ENCODE data around the gene TSPAN9.

The TSPAN9 gene

DNA sequence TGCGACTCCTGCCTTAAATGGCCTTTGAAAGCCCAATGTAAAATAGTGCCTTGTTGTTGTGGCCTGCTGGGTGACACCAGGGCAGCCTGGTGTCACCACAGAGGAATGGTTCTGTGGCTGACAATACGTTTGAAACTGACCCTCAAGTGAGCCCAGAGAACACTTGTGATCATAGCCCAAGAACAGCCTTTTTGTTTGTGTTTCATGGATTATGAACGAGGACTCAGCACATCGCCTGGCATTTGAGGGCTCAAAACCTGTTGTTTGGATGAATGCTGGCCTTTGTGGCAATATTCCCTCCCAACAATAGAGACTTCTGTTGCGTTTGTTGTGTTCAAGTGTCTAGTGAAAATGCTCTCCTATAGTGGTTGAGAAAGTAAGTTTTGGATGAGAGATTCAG is 48.5 kb downstream of the TSPAN9 start:
- DNase-seq = no peak

DNA sequence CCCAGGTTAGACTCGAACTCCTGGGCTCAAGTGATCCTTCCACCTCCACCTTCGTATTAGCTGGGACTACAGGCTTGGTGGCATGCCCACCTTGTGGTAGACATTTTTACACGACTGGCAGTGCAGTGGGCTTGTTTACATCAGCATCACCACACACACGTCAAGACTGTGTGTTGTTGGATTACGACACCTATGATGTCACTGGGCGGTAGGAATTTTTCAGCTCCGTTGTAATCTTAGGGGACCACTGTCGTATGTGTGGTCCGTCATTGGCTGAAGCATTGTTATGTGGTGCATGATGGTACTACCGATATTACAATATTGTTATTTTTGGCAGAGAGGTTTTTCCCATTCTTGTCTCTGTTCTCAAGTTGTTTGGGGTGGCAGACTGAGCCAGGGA is 50.7 kb downstream of the TSPAN9 start:
- DNase-seq = peak; percentile 34

DNA sequence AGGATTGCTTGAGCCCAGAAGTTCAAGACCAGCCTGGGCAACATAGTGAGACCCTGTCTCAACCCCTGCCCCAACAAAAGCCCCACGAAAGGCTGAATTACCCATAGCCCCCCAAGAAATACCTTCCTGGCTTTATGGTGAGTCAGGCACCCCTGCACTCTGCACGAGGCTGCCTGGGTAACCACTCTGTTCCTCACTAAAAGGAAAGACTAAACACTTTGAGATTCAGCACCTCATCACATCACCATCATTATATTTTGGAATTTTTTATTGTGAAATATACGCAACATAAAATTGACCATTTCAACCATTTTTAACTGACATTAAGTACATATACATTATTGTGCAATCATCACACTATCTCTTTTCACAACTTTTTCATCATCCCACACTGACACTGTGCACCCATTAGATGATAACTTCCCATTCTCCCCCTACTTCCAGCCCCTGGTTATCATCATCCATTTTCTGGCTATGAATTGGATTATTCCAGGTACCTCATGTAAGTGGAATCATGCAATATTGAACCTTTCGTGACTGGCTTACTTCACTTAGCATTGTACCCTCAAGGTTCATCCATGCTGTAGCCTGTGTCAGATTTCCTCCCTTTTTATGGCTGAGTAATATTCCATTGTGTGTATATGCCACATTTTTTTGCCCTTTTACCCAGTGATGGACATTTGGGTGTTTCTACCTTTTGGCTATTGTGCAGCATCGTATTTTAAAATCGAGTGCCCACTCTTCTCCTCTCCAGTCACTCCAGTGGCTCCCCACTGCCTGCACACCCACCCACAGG is 51.5 kb downstream of the TSPAN9 start:
- DNase-seq = no peak

DNA sequence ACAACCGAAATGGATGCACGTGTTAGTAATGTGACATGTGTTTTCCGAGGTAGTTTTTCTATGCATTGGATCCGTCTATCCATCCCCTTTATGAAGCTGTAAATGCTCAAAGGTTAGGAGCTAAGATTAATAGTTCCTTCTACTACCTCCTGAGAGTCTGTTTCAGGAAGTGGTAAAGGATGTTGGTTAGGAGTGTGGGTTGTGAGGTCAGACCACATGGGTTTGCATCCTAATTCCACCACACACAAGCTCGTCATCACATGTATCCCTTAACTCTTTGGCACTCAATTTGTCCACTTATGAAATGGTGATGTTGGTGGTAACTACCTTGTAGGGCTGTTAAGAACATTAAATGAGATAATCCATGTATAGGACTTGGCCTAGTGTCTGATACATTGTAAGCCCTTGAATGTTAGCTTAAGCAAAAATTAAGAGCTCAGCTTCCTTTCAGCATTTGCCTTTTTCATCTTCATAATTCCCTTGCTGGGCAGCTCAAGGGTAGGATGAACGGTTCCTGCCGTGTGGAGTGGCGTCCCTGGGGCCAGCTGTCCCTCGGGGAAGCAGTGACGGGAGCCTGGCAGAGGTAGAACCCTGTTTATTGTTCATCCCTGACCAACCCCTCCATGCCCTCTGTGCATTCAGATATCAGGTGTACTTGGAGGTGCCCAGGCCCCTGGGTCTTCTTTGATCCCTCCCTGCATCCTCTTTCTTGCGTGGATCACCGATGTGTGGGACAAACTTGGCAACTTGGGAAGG is 52.3 kb downstream of the TSPAN9 start:
- peak; percentile 84 for DNase-seq

DNA sequence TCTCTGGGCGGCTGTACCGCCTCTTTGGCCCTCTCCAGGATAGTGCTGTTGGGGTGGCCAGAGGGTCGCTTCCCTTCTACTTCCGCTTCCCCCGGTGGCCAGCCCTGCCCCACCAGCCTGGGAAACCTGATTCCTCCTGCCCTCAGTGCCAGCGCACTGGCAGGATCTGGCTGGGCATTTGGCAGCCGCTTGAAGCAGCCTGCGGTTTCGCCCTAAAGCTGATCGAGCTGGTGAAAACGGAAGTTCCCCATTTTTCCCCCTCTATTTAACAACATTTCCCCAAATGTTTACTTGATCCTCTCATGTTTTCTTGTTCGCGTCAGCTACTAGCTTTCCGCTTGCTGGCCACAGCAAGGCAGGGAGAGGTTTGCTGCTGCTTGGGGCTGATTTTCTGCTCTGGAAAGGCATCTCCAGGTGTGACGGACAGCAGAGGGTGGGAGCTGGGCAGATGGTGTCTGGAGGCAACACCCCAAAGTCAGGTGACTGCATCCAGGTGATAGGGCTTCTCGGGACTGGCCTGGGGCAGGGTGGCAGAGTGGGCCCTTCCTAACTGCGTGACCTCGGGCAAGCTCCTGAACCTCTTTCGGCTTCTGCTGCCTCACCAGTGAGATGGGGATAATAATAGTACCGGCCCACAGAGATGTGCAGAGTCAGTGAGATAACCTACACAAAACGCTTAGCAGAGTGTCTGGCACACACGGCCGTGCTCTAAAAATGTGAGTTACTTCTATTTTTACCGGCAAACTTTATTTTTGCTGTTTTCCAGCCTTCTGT is 53.1 kb downstream of the TSPAN9 start:
- no peak for DNase-seq

DNA sequence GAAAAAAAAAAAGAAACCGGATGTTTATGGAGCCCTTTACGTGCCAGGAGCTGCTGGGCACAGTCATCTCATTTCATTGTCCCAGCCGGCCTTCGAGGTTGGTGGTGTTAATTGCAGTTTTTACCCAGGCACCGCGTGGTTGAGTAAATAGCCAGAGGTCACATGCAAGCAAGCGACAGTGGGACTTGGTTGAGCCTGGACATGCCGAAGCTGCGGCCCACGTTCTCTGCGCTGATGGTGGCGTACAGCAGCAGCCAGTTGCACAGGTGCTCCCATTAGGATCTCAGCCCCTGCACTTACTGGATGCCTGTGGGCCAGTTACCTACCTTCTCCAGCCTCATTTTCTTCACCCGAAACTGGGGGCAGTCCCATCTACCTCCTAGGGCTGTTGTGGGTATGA is 54.0 kb downstream of the TSPAN9 start:
- DNase-seq = no peak

DNA sequence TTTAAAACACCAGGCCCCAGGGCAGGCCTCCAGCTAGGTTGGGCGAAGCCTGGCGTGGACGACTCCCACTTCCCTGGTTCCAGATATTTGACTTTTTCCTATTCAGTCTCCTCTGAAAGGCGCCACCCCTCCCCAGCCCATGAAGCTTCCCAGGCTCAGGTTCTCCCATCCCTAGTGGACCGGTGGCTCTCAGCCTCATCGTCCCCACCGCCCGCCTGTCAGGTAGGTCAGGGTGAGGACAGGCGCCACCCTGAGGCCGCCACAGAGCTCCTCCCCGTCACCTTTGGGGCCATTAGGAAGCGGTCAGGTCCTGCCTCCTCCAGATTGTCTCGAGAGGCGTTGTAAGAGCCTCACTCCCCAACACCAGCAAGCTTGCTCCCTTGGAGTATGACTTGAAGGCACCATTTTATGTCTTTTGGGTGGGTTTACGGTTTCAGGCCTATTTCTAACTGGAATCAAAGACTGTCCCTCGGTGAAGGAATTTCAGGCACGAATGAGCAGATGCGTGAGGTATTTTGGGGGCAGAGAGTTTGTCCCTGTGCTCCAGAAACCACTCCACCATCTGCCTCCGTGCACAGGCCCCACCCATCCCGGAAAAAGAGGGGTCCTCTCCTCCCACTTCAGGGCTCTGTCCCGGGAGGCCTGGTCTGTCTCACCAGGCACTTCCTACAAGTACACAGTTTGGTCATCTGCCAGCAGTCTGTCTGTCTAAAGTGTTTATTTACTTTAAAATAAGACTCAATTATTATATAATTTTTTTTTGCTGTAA is 55.6 kb downstream of the TSPAN9 start:
- peak; percentile 82 for DNase-seq

DNA sequence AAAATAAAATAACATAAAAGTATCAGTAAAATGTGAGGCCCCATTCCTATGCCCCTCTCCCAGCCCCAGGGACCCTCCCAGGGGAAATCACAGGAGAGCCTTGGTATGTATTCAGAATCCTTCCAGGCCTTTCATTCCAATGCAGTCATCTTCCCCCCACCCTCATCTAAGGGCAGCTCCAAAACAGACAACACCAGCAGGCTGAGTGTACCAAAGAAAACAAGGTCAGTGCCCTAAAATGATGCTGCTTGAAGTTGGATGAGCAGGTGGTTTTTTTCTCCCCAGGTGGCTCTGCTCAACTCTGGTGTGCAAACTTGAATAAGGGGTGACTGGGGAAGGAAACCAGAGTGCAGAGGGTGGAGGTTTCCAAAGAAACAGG is 56.2 kb downstream of the TSPAN9 start:
- DNase-seq = no peak

DNA sequence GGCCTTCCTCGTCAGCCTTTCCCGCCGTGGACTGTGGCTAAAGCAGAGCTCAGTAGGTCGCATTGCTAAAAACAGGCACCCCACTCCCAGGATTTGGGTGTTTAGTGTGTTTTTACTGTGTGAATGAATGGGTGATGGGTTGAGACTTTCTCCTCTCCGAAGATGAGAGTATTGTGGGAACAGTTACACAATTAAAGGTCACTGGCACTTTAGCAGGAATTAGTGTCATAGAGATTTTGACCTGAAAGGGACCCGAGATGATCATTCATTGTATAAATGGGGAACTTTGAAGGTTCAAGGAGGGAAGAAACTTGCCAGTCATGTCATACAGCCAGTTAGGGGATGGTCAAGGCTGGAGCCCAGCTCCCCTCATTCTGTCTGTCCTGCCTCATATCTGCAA is 56.9 kb downstream of the TSPAN9 start:
- no peak for DNase-seq

DNA sequence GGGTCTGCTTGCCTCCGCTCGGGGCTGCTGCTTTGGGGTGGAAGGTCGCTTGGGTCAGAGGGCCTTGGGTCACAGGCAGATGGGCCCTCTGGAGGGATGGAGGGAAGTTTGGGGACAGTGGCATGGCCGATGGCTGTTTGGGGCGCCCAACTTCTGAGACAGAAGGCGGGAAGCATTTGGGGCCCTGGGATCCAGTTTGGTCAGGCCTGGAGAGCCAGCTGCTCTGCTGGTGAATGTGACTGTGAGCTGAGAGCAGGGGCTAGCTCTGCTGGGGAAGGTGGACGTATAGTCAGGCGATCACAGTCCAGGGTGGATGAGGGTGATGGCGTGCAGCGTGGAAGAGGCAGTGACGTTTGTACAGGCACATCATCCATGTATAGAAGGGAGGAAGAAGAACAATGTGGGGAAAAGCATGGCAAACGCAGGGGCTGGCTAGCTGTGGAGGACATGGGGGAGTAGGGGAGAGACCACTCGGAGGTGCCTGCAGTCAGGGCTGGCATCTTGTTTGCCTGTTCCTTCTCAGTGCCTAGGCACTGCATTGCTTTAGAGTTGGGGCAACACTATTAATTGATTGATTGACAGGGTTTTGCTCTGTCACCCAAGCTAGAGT is 57.5 kb downstream of the TSPAN9 start:
- no peak for DNase-seq

DNA sequence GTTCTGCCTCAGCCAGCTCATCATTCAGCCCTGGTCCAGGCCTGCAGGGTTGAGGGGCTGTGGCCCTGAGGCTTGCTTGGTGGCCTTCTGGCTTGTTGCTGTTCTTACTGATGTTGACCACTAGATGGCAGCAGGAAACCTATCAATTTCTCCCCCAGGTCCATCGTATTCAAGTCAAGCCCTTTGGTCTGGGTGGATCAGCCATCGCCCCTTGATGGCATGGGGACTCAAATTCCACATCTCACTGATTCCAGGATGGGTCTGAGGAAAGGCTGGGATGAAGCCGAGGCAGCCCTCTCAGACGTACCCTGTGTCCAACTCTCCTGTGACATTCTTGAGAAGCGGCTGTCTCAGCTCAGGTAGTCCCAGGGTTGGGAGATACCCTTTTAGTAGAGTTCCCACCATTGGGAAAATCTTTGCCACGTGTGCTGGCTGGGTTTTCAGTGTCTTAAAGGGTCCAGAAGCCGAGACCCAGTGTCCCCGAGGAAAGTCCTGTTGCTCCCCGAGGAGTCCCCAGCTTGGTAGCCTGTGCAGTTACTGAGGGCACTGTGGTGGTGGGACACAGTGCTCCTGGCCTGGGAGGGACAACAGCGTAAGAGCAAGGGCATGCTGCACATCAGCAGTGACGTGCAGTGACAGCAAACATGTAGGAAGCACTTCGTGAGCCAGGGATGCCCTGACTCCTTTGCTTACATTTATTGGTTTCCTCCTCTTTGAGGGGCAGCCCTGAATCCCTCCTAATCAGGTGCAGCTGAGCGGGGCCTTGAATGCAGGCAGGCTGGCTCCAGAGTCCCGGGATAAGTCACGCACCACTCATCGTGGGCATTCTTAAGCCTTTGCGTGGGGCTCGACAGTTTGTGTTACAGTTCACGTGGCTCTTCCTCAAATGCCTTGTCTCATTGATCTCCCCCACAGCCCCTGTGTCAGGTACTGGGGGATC is 58.6 kb downstream of the TSPAN9 start:
- DNase-seq = peak; percentile 67

DNA sequence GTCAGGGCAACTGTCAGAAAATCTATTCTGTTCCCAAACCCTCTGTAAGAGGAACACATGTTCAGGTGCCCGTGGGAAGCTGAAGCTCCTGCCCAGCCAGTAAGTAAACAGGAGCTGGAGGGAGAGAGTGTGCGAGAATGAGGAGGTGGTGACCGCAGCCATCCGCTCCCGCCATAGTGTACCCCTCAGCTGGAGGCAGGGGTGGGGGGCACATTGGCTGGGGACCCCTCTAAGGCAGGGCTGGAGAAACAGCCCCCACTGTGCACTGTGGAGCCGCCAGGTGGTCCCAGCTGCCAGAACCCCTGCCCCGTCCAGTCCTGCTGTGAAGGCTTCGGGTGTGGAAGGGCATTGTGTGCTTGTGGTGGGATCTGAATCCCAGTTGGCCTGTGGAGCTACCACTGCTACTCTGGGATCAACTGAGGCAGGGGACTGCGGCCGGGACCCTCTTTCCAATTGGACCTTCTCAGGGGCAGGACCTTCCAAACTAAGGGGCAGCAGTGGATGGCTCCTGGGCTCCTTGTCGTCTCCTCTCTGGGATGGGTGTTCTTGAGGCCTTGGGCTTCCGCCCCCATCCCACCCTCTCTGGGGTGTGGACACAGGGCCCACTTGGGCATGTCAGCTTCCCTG is 59.6 kb downstream of the TSPAN9 start:
- DNase-seq = no peak

DNA sequence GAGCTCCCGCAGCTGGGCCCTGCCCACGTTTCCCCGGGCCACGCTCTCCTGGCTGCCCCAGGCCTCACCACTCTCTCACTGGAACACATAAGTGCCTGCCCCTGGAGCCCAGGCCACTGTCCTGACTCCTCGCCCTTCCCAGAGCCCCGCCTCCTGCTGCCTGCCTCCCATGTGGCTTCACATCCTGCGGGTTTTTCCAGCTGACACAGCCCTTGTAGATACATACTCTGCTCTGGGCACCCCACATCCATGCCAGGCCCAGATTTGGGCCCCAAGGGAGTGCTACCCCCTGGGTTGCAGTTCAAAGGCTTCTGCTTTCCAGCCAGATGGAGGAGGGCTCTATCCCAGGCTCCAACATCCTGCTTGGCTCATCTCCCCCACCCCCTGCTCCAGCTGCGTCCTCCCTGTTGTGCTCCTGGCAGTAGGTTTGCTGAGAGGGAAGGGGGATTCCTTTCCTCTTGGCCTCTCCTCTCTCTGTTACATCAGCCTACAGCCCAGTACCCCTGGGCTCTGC is 60.1 kb downstream of the TSPAN9 start:
- peak; percentile 48 for DNase-seq

DNA sequence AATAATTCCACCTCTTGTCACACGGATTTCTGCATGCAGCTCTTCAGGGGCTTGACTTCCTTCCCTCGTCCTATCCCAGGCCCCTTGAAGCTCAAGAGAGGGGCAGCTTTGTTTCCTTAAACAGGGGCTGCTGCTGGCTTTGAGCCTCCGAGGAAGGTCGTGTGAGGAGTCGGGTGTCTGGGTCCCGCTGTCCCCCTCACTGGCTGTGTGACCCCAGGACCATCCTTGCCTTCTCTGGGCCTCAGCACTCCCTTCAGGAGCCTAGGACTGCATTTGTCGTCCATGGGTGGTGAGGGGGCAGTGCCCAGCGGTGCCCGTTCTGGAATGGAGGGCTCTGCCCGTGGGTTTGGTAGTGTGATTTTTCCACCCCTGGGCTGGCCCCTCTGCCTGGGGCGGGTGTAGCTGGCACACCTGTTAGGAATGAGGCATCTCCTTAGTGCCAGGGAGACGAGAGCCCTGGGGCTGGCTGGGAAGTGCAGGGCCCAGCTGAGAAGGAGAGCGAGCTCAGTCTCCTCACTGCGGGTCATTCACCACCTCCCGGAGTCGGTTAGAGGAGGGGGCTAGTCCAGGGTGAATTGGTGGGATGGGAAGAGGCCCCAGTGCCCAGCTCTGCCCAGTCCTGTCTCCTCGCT is 60.8 kb downstream of the TSPAN9 start:
- DNase-seq = no peak

DNA sequence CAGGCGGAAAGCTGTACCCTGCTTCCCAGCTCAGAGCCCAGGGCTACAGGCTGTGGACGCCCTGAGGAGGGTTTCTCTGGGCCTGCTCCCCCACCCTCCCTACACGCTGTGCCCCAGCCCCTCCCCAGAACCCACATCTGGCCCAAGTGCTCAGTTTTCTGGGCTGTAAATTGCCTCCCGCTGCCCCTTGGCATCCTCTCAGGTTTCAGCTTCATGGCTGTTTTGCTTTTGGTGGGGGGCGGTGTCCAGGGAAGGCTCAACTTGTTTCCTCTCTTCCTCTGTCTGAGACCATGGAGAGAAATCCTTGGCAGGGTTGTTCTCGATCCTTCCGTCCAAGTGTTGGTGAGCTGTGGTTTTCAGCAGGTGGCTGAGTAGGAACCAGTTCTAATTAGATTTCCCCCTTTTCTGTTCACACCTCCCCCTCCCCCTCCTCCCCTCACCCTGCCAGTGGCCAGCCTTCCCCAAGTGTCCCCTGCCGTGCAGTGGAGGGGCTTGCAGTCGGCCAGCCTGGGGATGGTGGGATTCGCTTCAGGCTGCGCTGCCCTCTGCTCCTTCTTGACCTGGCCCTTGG is 61.8 kb downstream of the TSPAN9 start:
- no peak for DNase-seq

DNA sequence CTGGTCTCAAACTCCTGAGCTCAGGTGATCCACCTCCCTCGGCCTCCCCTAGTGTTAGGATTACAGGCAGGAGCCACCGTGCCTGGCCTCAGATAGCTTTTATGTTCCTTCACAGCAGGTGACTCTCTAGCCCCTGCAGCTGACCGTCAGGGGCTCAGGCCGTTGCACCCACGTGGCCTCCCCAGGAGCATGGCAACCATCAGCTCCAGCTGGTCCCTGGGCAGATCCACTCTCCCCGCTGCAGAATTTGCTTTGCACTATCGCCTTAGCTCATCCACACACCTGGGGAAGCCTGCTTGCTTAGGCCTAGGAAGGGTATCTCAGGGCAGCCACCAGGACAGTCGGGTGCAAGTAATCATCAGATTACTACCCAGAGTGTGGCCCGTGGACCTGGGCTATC is 62.6 kb downstream of the TSPAN9 start:
- no peak for DNase-seq

DNA sequence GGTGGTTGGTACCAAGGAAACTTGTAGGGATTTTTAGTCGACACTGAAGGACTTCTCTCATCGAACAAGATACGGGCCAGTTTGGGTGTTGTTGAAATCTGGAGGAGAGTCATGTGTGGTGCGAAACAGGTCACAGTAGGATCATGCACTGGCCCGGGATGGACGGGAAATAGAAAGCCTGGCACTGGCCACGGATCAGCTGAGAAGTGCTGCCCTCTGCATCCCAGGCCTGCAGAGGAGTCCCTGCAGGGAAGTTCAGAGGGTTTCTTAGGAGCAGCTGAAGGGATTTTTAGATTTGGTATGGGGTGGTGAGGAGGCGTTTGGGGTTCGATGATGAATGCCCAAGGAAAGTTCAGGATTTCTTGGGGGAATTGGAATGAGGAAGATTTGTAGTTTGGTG is 63.1 kb downstream of the TSPAN9 start:
- no peak for DNase-seq

DNA sequence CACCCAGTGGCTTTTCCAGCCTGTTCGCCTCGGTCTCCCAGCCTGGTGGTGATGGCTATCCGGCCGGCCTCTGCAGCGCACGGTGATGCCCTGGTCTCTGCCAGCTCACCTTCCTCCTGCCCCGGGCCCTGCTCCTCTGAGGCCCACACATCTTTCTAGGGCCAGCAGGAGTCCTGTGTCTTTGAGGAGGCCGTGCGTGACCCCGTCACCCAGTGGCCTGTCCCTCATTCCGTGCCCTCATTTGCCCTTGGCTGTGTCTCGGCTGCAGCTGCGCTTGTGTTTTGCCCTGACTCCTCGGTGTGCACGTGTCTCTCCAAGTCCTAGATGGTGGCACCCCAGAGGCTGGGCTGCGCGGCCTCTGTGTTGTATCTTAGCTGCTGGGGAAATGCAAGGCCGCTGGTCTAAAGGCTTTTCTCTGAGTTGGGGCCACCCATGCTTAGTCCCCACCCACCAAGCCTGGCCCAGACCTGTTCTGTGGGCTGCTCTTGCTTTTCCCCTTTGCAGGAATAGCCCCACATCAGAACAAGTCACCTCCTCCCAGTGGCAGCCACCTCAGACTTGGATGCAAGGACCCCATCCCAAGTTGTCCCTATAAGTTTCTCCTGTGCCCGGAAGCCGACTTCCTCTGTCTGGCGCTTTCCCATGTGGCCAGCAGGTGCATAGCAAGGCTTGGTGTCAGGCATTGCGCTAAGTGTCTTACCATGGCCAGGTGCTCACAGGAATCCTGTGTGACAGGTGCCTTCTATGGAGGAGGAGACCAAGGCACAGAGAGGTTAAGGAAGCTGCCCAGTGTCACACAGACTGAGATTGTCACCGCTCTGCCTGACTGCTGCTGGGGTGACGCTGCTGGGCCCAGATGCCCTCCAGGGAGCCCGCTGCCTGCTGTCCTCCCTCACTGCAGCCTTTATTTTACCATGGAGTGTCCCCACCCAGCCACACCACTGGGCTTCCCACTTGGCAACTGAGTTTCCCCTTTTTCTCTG is 64.5 kb downstream of the TSPAN9 start:
- DNase-seq = no peak

Data from fibroblast of skin of right quadriceps (primary cell).